GM18508 (cell line): ENCODE data around the gene UNK.

Experiments used
- ATAC-seq: cut with Tn5 transposase; IDR thresholded peaks from one replicate; pipeline ENCODE4 v1.9.1; 2021; ENCODE audit warnings: moderate number of reproducible peaks; ENCODE audit not compliant: insufficient read depth, unreplicated experiment

UNK gene

DNA sequence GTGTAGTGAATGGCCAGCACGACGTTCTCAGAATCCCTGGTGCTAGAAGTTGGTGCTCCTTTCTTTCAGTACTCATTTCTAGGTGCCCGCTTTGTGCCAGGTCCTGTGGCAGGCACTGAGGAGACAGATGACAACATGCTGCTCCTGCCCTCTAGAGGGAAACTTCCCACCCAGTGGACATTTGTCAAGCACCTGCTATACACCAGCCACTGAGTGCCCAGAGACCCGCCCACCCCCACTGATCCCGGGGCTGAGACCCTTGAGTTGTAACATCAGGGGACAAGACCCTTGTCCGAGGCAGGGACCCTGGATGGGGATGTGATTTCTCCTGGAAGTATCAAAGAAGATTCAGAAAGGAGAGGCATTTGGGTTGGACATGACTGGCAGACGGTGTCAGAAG lies 34.5 kb downstream of the UNK start:
- ATAC-seq, result no peak

DNA sequence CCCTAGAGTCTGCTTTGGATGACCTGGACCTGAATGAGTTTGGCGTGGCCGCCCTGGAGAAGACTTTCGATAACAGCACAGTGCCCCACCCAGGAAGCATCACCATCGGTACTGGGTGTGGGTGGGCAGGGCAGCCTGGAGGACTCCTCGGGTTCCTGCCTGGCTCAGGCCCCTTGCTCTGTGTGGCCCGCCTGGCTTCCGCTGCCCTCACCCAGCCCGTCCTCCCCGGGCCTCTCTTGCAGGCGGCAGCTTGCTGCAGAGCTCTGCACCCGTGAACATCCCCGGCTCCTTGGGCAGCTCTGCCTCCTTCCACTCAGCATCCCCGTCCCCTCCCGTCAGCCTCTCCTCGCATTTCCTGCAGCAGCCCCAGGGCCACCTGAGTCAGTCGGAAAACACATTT lies 35.1 kb downstream of the UNK start:
- ATAC-seq, result no peak

DNA sequence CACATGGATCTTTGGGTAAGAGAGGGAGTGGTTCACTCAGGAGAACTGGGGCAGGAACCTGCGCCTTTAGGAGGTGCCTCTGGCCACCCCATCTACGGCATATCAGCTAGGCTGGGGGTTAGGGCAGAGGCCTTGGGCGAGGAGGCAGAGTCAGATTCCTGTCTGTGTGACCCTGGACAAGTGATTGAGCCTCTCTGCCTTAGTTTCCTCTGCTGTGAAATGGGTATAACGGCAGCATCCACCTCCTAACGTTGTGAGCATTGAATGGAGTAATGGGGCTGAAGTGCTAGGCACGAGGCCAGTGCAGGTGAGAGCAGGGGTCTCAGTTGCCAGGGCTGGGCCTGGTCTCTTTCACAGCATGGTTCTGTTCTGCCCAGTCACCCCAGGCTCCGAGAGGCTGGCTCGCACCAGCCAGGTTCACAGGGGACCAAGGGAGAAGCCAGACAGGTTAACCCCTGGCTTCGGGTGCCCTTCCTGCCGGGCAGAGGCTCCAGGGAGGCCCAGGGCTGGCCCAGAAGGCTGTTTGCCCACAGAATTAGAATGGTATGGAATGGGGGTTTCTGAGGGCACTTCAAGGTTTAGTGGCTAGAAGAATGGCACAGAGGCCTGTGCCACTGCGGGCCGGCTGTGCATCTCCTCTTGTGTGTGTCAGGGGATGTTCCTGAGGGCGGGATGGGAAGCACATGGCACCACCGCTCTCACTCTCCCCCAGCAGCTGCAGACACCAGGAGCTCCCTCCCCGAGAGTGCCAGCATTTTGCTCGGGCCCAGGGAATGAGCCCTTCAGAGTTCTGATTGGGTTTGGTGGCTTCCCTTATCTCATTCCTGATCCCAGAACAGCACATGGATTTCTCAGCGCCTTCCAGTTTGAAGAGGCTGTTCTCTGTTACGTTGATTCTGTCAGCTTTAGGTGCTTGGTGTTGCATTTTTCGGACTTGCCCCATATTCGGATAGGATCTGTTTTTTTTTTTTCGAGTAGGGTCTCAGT lies 35.8 kb downstream of the UNK start:
- ATAC-seq, result no peak

DNA sequence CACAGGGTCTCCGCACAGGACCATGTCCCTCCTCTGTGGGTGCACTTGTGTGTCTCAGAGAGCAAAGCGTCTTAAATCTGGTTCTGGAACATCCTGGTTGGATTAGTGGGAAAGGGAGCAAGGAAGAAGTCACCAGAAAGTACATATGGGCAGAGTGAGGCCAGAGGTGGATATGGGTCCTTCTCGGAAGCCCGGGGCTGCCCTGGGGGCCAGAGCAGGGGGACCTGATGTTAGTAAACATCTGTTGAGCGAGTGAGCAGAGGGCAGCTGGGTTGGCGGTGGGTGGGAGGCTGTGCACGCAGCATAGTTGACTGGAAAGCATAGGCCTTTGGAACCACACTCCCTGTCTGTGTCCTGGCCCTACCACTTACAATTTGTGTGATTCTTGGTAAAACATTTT lies 36.9 kb downstream of the UNK start:
- no peak for ATAC-seq

DNA sequence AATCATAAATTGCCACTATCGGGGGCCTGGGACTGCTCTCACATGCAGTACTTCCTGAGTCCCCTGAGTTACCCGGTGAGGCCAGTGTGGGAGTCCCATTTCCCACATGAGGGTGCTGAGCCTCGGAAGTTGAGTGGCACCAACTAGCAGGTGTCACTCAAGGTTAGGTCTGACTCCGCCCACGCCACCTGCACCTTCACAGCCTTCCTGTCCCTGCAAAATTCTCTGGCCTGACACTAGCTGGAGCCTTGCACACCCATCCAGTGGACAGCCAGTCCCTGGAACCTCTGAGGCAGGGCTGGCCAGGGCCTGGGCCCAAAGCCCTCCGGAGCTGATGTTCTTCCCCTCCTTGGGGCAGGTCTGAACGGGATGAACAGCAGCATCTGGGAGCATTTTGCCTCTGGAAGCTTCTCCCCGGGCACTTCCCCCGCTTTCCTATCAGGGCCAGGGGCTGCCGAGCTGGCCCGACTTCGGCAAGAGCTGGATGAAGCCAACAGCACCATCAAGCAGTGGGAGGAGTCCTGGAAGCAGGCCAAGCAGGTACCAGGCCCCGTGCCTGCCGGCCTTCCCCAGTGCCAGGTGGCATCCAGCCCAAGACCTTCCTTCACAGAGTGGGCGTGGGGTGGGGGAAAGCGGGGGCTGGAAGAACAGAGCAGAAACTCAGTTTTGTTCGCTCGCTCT lies 37.7 kb downstream of the UNK start:
- ATAC-seq, result no peak

DNA sequence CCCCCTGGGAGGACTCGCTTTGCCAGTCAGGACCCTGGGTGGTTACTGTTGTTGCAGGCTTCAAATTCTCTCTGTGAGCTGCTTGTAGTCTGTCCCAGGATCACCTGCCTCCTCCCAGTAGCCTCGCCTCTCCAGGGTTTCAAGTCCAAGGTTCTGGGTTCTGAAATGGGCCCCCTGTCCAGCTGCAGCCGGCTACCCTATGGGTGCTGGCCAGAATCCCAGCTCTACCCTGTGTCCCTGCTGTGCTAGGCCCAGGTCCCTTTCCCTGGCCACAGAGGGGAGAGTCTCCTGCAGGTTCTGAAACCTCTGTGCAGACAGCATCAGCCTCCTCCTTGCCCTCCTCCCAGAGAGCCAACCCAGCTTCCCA lies 38.2 kb downstream of the UNK start:
- ATAC-seq, result no peak

DNA sequence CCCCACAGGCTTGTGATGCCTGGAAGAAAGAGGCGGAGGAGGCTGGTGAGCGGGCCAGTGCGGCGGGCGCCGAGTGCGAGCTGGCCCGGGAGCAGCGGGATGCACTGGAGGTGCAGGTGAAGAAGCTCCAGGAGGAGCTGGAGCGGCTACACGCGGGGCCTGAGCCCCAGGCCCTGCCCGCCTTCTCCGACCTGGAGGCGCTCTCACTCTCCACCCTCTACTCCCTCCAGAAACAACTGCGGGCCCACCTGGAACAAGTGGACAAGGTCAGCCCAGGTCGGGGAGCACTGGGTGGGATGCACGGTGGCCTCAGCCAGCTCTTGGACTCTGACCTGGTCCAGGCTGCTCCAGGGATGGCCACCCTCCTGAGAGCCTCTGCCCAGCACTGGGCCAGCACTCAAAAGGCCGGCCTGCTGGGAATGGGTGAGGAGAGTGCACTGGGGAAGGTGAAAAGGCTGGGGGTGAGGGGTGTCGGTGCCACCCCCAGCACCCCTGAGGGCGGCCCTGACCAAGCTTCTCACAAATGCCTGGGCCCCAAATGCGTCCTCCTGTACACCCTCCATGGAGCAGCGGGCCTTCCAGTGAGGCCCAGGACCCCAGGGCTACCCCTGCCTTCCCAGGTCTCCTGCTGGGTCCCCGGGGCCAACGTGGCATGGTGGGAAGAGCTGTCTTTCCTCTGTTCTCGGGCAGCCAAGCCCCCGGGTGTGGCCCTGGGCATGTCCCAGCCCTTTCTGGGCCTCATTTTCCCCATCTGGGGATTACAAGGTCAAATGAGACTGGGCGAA lies 38.8 kb downstream of the UNK start:
- ATAC-seq, result no peak

DNA sequence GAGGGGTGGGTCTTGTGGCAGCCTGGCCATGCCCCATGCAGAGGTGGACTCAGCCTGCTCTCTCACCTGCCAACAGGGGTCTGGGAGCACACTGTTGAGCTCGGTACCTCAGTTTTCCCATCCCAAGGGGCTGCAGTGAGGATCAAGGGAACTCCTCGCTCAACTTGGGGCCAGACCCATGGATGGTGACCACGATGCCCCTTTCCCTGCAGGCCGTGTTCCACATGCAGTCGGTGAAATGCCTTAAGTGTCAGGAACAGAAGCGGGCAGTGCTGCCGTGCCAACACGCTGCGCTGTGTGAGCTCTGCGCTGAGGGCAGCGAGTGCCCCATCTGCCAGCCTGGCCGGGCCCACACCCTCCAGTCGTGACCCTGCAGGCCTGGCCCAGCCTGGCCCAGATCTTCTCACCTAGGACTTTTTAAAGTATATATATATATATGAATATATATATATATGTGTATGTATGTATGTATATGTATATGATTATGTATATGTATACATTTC lies 39.5 kb downstream of the UNK start:
- ATAC-seq, result no peak

DNA sequence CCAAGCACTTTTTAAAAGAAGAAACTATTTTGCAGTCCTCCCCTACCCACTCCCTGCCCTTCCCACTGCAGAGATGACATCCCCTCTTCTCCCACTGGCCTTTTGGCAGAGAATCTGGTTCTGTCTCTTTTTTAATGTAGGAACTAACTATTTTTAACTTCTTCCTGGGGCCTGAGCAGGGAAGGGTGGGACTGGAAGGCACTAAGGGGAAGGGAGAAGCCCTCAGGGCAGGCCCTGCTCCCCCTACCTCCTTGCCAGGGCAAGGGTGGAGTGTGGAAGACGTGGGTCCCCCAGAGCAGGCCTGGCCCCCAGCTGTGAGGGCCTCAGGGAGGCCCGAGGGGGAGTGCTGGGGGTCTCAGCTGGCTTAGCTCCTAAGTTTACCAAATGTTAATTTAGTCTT lies 40.1 kb downstream of the UNK start:
- no peak for ATAC-seq

DNA sequence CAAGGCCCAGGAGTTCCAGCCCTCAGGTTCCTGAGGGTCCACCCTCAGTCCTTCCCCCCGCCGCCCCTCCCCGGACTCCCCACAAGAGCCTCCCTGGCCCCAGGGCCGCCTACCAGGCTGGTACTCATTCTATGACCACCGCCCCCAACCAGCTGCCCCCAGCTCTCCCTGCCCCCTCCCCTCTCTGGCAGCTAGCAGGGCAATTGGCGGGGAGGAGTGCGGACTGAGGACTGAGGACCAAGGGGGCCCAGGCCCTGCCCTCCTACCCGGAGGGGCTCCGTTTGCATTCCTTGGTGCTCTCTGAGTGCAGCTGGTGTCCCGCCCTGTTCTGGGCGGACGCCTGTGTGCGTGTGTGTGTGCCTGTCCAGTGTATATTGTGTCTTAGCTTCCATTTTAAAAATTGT lies 40.5 kb downstream of the UNK start:
- ATAC-seq, result no peak

DNA sequence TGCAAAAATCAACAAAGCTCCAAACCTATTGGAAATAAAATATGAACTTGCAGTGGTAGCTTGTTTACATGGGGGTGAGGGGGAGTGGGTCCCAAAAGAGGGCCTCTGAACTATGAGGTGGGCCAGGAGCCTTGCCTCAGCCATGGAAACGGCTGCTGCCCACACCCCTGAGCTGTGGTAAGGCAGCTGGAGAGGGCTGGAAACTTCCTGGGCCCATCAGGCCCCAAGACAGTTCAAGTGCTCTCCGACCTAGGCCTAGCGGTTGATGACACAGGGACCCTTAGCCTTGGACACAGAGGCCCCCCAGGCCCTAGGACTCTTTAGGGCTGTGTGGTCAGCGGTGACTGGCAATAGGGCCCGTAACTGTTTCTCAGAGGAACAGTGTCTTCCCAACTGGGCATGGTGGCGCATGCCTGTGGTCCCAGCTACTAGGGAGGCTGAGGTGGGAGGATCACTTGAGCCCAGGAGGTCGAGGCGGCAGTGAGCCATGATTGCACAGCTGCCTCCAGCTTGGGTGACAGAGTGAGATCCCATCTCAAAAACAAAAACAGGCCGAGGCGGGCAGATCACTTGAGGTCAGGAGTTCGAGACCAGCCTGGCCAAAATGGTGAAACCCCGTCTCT lies 41.3 kb downstream of the UNK start:
- ATAC-seq, result no peak

DNA sequence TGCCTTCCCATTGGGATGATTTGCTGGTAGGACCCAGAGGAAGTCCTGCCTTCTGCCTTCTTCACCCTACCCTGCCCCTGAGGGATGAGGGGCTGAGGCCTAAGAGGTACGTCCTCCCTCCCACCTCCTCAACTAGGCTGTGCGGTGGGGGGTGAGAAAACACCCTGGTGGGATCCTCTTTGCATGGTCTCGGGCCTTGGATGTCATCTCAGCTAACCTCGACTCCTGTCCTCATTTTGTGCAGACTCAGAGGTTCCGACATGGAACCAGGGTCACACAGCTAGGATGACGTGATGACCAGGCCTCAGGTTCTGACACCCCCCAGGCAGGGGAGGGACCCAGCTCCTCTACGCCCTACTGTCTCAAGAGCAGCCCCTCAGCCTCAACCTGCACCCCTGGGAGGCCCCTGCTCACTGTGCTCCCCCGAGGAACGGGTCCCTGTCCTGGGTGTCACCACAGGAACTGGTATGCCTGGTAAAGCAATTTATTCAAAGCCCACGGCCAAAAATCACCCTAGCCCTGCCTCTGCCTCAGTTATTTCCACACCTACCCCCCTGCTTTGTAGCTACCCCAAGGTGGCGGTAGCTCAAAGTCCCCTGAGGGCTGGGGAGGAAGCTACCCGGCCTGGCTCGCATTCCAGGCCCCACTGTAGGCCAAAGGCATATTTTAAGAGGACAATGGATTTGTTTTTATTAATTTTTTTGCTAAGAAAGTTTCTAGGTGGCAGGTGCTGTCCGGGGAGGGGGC lies 42.1 kb downstream of the UNK start:
- no peak for ATAC-seq

DNA sequence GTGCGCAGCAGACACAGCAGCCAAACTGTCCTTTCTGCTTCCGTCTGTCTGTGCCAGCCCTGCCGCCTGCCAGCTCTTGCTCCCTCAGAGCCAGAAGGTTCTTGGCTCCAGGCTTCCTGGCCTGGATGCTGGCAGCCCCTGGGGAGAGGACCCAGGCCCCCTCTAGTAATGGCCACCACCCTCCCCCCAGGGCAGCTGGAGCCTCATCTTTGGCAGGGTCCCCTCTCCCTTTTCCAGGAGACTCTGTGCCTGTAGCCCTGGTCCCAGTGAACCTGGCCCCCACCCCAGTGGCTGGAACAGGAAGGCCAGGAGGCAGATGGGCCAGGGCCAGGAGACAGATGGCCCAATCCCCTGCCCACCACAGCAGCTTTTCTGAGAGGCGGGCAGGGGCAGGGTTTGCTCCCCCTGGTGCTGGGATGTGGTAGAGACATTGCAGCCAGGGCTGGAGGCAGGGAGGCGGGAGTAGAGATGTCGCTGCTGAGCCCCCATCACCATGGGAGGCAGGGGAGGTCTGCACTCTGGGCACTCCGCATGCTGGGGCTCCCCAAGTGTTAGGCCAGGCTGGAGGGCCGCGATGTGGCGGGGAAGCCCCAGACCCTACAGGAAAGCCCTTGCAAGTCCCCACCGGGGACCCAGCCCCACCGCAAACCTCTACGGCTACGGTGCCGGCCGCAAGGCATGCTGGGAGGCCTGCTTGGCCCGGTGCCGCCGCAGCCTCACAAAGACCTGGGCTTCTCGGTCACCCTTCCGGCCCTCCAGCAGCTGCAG lies 42.9 kb downstream of the UNK start:
- no peak for ATAC-seq

DNA sequence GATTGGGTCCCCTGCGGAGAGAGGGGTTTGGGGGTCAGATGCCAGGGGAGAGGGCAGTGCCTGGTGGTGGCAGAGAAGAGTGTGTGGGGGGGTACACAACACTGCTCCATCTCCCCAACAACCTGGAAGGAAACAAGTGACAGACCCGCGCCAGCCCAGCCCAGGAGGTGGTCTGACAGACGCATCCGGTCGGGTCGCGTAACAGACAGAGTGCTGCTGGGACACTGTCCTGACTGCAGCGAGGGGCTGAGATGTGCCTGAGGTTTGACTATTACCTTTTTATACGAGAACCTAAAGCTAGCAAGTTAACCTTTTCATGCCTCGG lies 43.4 kb downstream of the UNK start:
- no peak for ATAC-seq

DNA sequence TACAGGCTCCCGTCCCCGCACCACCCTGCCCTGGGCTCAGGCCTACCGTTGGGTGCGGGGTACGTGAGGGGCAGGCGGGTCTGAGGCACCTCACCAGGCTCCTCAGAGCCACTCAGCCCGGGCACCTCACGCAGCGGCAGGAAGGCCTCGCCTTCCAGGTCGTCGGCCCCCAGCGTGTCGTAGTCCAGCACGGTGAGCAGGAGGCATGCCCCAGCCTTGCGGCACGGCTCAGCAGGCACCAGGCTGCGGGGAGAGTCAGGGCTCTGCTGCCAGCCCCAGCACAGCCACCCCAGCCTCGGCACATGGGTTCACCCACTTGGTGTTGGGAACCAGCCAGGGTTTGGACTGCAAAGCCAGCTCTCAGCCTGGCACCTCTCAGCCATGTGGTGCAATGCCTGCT lies 44.1 kb downstream of the UNK start:
- no peak for ATAC-seq

DNA sequence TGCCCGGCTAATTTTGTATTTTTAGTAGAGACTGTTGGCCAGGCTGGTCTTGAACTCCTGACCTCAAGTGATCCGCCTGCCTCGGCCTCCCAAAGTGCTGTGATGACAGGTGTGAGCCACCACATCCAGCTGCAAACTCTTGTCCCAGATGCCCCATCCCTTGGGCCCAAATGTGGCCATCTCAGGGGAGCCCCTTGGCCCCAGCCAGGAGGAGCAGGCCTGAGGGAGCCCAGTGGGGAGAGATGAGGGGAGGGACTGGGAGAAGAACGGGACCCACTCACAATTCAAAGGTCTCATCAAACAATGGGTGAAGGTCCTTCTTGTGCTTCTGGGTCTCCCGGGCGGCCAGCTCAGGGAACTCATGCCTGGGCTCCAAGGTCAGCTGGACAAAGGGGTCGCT lies 45.1 kb downstream of the UNK start:
- ATAC-seq, result no peak

DNA sequence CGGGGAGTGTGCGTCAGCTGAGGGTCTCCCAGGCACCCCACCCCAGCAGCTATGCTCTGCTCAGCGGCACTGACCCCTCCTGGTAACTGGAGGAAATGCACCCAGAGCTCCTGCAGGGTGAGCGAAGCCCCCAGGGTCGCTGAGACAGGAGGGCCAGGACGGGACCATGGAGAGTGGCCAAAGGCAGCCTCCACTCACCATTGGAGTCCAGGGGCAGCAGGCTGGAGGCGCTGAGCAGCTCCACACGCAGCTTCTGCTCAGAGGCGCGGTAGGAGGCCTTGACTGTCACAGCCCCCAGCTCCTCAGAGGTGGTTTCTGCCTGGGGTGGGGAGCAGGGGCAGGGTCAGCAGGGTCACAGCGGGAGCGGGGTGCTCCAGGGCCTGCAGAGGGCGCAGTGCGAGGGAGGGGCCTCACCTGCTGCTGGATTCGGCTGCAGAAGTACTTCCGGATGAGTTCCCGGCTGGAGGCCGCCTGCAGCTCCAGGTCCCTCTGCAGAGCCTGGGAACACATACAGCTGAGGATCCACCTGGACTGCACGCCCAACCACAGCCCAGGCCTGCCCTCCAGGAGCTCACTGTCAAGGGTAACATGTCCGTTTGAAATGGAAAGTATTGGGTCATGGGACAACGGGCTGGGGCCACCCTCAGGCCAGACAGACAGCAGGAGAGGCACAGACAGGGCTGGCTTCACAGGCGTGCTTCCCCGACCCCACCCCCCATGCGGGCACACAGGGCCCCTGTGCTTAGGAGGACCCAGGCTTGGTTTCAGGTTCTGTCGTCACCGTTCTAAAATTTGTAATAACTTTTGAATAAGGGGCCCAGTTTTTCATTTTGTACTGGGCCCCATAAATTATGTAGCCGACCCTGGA lies 45.8 kb downstream of the UNK start:
- ATAC-seq, result no peak

DNA sequence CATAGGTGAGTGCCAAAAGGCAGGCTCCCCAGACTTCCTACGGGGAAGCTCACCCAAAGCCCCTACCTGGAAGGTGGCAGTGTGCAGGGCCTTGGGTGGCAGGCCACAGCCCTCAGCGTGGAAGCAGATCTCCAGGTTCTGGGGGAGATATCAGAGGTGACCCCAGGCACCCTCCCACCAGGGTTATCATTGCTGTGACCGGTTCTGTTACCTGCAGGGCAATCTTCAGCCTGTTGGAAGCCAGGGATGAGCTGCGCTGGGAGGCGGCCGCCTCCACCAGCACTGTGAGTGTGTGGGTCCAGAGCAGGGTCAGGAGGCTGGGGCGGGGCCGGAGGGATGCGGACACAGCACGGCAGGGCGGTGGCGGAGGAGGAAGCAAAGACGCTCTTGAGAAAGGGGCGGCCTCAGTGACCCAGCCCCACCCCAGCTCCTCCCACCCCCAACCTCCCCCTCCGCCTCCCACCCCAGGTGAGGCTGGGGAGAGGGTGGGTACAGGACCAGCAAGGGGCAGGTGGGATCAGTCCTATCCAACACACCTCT lies 46.5 kb downstream of the UNK start:
- no peak for ATAC-seq
